Parathyroid adenoma (tissue), 2 donors: ENCODE results near the gene SIKE1.

Source experiments
- H2AFZ ChIP-seq: fragments of 300-600 bp; sonication (generic); one replicate; pipeline ENCODE4 v1.7.0; 2017; ENCODE audit warnings: antibody characterized with exemption, mild to moderate bottlenecking
- H3K27ac ChIP-seq: fragments of 300-600 bp; sonication (generic); one replicate; pipeline ENCODE4 v1.7.0; 2017
- H3K27me3 ChIP-seq: fragments of 300-600 bp; sonication (generic); one replicate; pipeline ENCODE4 v1.7.0; 2017; ENCODE audit warnings: low read length; ENCODE audit not compliant: control insufficient read depth, insufficient read depth
- H3K36me3 ChIP-seq: fragments of 300-600 bp; sonication (generic); one replicate; pipeline ENCODE4 v1.7.0; 2017; ENCODE audit warnings: low read length; ENCODE audit not compliant: control insufficient read depth, insufficient read depth
- H3K4me1 ChIP-seq: fragments of 300-600 bp; sonication (generic); one replicate; pipeline ENCODE4 v1.7.0; 2017; ENCODE audit warnings: control low read depth
- H3K4me2 ChIP-seq: fragments of 300-600 bp; sonication (generic); one replicate; pipeline ENCODE4 v1.7.0; 2017; ENCODE audit warnings: low read length
- H3K4me3 ChIP-seq: fragments of 300-600 bp; sonication (generic); one replicate; pipeline ENCODE4 v1.7.0; 2017; ENCODE audit warnings: low read depth, low read length
- H3K79me2 ChIP-seq: fragments of 300-600 bp; sonication (generic); one replicate; pipeline ENCODE4 v1.7.0; 2017; ENCODE audit warnings: control low read depth
- H3K9ac ChIP-seq: fragments of 300-600 bp; sonication (generic); one replicate; pipeline ENCODE4 v1.7.0; 2017; ENCODE audit warnings: mild to moderate bottlenecking
- H3K9me3 ChIP-seq: fragments of 300-600 bp; sonication (generic); one replicate; pipeline ENCODE4 v1.7.0; 2017; ENCODE audit warnings: low read length; ENCODE audit not compliant: control insufficient read depth
- TF ChIP-seq, protein P1 (sequence below): fragments of 300-600 bp; sonication (generic); IDR thresholded peaks from one replicate; pipeline ENCODE4 v1.7.0; 2017; ENCODE audit warnings: antibody characterized with exemption, mild to moderate bottlenecking
- donor health status: primary hyperparathyroidism.

Gene SIKE1

DNA sequence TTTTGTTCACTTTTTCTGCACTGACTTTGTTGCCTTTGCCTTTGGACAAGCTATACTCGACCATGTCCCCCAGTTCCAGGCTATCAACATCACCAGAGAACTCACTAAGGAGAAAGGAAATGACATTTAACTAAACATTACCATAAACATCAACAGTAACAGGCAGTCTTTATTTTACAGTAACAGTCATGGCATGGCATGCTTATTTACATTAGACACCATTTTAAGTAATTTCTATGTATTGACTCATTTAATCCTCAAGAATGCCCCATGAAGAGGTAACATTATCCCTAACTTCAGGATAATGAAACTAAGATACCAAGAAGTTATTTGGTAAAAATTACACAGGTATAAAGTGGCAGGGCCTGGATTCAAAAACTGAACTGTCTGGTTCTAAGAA is 55.3 kb downstream of the SIKE1 start:
- Histone ChIP-seq H3K36me3 (no peaks in the 10 kb centered on the region), H3K9me3 (no peaks in the 10 kb centered on the region), H3K4me2 (no peak overlapping the region), H3K27ac (no peak overlapping the region), H2AFZ (no peak overlapping the region), H3K27me3 (no peaks in the 10 kb centered on the region), H3K4me3 (no peak overlapping the region), H3K4me1 (no peaks in the 10 kb centered on the region), H3K79me2 (no peaks in the 10 kb centered on the region), H3K9ac (no peak overlapping the region)
- TF ChIP-seq, protein P1, sequence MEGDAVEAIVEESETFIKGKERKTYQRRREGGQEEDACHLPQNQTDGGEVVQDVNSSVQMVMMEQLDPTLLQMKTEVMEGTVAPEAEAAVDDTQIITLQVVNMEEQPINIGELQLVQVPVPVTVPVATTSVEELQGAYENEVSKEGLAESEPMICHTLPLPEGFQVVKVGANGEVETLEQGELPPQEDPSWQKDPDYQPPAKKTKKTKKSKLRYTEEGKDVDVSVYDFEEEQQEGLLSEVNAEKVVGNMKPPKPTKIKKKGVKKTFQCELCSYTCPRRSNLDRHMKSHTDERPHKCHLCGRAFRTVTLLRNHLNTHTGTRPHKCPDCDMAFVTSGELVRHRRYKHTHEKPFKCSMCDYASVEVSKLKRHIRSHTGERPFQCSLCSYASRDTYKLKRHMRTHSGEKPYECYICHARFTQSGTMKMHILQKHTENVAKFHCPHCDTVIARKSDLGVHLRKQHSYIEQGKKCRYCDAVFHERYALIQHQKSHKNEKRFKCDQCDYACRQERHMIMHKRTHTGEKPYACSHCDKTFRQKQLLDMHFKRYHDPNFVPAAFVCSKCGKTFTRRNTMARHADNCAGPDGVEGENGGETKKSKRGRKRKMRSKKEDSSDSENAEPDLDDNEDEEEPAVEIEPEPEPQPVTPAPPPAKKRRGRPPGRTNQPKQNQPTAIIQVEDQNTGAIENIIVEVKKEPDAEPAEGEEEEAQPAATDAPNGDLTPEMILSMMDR, result no peak

DNA sequence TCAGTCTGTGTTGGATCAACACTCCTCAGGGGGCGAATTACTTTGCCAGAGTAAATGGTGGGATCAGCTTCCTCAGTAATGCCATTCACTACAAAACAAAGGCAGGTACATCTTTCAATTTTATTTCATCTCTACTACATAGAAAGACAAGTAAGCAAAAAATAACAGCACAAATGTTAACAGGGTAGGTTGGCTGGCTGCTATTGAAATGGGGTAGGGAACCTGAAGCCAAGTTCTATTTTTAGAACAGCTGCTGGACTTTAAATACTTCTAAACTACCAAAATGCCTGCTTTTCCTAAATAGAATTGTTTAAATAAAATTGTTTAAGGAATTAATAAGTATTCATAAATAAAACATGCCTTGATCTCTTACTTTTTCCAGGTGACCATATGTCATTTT is 56.6 kb downstream of the SIKE1 start:
- Histone ChIP-seq H2AFZ (no peak overlapping the region), H3K36me3 (no peaks in the 10 kb centered on the region), H3K9me3 (no peaks in the 10 kb centered on the region), H3K4me1 (no peaks in the 10 kb centered on the region), H3K4me3 (no peak overlapping the region), H3K9ac (no peak overlapping the region), H3K4me2 (no peak overlapping the region), H3K27me3 (no peaks in the 10 kb centered on the region), H3K79me2 (no peaks in the 10 kb centered on the region), H3K27ac (no peak overlapping the region)
- TF ChIP-seq, protein P1, result no peak

DNA sequence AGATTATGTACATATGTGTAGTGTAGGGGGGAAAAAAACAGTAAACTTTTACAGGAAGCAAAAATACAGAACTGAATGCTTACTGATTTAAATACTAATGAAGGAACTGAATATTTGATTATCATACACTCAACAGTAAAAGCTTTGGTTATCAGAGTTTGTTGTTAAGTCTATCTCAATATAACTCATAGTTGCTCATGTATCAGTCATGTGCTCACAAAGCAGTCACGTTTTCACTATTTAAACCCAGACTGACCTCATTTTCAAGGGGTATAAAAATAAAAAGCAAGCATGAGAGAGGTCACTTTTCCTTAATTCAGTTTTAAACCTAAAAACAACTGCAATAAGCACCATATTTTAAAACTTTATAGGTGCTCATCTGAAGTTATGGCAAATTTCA is 57.0 kb downstream of the SIKE1 start:
- Histone ChIP-seq H3K36me3 (no peaks in the 10 kb centered on the region), H3K4me1 (no peaks in the 10 kb centered on the region), H3K79me2 (no peaks in the 10 kb centered on the region), H3K4me3 (no peak overlapping the region), H3K27ac (no peak overlapping the region), H3K4me2 (no peak overlapping the region), H3K9me3 (no peaks in the 10 kb centered on the region), H2AFZ (no peak overlapping the region), H3K27me3 (no peaks in the 10 kb centered on the region), H3K9ac (no peak overlapping the region)
- TF ChIP-seq, protein P1, result no peak

DNA sequence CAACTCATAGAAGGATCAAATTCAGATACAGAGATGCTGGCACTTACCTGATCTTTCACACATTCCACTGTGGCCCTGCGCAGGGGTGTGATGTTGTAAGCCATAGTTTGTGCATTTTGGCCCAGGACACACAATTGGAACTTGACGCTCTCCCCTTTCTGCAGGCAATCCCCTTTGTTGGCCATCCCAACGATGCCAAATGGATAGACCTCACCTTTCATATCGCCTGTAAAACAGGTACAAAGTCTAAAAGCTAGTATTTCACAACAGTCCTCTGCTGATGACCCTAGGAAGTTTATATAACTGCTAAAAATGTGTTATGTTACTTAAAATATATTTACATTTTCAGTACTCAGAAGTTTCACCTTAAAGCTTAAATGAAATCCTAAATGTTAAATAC is 60.0 kb downstream of the SIKE1 start:
- Histone ChIP-seq H3K4me1 (no peaks in the 10 kb centered on the region), H3K4me3 (no peak overlapping the region), H3K79me2 (peaks cover 3% of the 10 kb centered on the region), H3K27ac (no peak overlapping the region), H3K36me3 (no peaks in the 10 kb centered on the region), H3K4me2 (no peak overlapping the region), H3K9ac (no peak overlapping the region), H2AFZ (no peak overlapping the region), H3K9me3 (no peaks in the 10 kb centered on the region), H3K27me3 (no peaks in the 10 kb centered on the region)
- TF ChIP-seq, protein P1, result no peak
